GM12872 (cell line): ENCODE data around the gene RABEP1.
A peak's percentile ranks its signal among the peaks of the same experiment; 100 is the strongest.

Experiments
- CTCF ChIP-seq: IDR thresholded peaks from 3 replicates; pipeline ENCODE4 v1.5.1; 2011; ENCODE audit warnings: low read depth, mild to moderate bottlenecking, low read length, moderate library complexity; ENCODE audit not compliant: insufficient read depth

Gene RABEP1

DNA sequence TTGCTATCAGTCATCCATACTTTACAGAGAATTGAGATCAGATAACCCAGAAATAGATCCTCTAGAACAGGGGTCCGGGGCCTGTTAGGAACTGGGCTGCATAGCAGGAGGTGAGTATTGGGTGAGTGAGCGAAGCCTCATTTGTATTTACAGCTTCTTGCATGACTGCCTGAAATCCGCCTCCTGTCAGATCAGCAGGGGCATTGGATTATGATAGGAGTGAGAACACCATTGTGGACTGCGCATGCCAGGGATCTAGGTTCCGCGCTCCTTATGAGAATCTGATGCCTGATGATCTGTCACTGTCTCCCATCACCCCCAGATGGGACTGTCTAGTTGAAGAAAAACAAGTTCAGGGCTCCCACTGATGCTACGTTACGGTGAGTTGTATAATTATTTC, 34.5 kb upstream of the RABEP1 start:
- TF ChIP-seq CTCF, result no peak

- TF ChIP-seq CTCF, result no peak
Observed at GRCh38 chr17:5248821-5249479, 33.1 kb upstream of the RABEP1 start.

DNA sequence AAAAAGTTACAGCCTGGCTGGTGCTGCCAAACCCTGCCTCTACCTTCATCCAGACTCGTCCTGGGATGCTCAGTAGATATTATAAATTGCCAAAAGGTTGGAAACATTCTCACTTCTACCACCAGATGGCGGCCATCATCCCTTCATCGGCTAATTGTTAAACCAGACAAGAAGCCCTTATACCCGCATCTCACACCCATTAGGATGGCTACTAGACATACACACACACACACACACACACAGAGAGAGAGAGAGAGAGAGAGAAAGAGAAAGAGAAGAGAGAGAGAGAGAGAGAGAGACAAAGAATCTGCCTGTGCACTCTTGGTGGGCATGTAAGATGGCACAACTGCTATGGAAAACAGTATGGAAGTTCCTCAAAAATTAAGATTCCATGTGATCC, 32.5 kb upstream of the RABEP1 start:
- peak; percentile 62 for TF ChIP-seq CTCF

GRCh38 chr17:5254414-5254813, 27.7 kb upstream of the RABEP1 start:
- no peak for TF ChIP-seq CTCF

- no peak for TF ChIP-seq CTCF
Observed at GRCh38 chr17:5254903-5255521, 27.1 kb upstream of the RABEP1 start.

GRCh38 chr17:5257124-5257523, 25.0 kb upstream of the RABEP1 start:
- no peak for TF ChIP-seq CTCF

DNA sequence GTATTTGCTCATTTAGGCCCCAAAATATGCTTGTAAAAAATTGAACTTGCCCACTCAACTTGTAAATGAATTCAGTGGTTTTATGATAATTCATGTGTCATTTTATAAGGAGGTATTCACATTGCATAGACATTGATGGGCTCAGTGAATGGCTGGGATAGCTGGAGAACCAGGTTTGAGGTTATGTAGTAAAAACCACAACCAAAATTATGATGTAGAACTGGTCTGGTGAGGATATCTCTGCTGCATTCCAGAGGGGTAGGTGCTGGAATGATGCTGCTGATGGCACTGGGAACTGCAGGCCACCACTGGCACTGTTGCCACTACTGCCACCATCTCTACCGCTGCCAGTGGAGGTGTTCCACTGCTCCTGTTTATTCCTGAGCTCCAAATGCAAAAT, 21.5 kb upstream of the RABEP1 start:
- no peak for TF ChIP-seq CTCF
